Breast epithelium (tissue), 3 donors: ENCODE data around the gene SLC2A10.

Experiments used
- CTCF ChIP-seq, 3 donors: fragments of 450-650 bp; IDR thresholded peaks; one replicate each; pipeline ENCODE4 v1.5.1; 2016 to 2017; ENCODE audit warnings: antibody characterized with exemption in 3 of 3, mild to moderate bottlenecking in 3 of 3, moderate library complexity in 3 of 3
- POLR2A ChIP-seq: fragments of 450-650 bp; IDR thresholded peaks from one replicate; pipeline ENCODE4 v1.6.1; 2016; ENCODE audit warnings: antibody characterized with exemption, mild to moderate bottlenecking, moderate library complexity
- POLR2AphosphoS5 ChIP-seq, 3 donors: sonication (generic); formaldehyde crosslinking; IDR thresholded peaks; one replicate each; pipeline ENCODE4 v1.6.1; 2017; ENCODE audit warnings: antibody characterized with exemption in 3 of 3

DNA sequence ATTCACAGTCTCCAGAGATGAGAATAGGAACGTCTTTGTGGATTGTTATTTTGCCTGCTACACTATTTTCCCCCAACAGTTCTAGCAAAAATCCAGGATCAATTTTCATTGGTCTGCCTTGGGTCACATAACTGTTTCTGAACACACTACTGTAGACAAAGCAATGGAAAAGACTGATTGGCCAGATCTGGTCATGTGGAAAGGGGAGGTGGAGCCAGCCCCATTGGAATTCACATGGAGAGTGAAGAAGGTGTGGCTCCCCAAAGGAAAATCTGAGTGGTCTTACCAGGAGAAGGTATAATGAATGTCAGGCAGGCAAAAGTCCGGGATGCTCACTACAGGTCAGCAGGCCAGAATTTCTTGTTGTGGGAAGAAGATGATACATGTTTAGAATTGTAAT, 10.7 kb upstream of the SLC2A10 start:
- TF ChIP-seq POLR2A, result no peak
- no peak for TF ChIP-seq CTCF (IDR thresholded peaks at IDR 0.05)
- no peak for TF ChIP-seq POLR2AphosphoS5 (IDR thresholded peaks at IDR 0.05)
